HG03342 (cell line): Measurements from ENCODE around the gene VPS8.
"Not testable (repeated sequence)": the region's sequence is repeated elsewhere in the genome, so short reads cannot be mapped to it uniquely, and the experiment has no call there.

ENCODE experiments used
- ATAC-seq: cut with Tn5 transposase; IDR thresholded peaks from one replicate; pipeline ENCODE4 v1.9.1; 2021; ENCODE audit warnings: mild to moderate bottlenecking, moderate library complexity; ENCODE audit not compliant: unreplicated experiment

The VPS8 gene

DNA sequence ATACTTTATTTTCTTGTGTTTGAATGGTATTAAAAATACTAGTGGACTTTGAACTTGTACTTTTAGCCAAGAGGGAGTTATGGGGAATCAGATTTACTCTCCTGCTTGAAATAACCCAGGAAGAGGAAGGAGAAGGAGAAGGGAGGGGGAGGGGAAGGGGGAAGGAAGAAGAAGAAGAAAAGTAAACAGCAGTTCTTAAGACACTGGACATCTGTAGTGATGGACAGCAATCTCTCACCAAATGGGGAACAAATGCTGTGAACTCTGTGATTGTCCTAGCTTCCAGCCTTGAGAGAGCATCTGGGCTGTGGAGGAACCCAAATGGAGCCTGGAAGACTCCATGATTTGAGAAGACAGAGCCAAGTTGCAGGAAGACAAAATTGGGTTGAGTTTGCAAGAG, 52.0 kb downstream of the VPS8 start:
- no peak for ATAC-seq

DNA sequence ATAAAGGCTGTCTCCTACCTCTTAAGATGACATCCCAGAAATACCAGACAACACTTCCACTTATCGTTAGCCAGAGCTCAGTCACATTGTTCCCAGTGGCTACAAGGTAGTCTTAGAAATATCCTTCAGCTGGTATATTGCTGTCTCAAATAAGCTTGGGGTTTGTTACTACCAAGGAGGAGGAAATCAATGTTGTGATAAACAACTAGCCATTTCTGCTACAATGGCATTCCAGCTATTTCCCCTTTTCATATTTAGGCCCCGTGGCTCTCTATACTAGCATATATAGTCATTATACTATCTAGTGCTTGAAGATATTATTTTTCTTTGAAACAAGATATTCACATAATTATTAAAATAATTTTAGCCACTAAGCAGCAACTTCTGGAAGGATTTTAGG, 56.5 kb downstream of the VPS8 start:
- ATAC-seq, result no peak

DNA sequence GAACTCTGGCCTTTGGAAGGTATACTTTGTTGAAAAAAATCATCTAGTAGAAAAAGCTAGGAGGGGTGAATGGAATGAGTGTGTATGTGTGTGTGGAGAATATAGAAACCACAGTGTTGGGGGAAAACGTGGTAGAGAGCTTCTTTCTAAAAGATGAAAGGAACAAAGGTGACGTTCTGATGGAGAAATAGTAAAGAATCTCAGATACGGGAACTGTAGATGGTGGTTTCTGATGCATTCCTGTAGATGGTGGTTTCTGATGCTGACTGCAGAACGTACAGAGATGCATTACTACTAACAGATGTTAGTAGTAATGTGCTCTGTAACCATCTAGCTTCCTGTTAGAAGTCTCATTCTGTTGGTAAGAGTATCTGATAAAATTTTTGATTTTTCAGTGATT, 60.2 kb downstream of the VPS8 start:
- ATAC-seq, result no peak

DNA sequence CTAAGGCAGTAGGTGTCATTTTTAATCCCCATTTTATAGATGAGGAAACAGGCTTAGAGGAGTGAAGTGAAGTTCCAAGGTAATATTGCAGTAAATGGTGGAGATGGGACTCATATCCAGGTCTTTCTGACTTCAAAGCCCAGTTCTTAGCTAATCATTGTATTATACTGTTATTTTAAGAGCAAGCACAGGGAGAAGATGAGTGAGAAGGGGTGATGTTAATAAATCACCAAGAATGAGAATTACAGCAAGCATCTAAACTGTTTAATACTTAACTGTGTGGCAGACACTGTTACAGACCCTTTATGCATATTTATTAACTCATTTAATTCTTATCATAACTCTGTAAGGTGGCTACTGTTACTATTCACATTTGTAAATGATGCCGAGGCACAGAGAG, 61.2 kb downstream of the VPS8 start:
- no peak for ATAC-seq

- no peak for ATAC-seq
Measured at GRCh38 chr3:184874709-184875644, 63.0 kb downstream of the VPS8 start.

- ATAC-seq, result no peak
Measured at GRCh38 chr3:184880276-184881019, 68.5 kb downstream of the VPS8 start.

- peak; percentile 97 for ATAC-seq
Measured at GRCh38 chr3:184884359-184885017, 72.5 kb downstream of the VPS8 start.

GRCh38 chr3:184885112-184885511, 73.1 kb downstream of the VPS8 start:
- no peak for ATAC-seq

- no peak for ATAC-seq
Measured at GRCh38 chr3:184887574-184887973, 75.6 kb downstream of the VPS8 start.

GRCh38 chr3:184889312-184889904, 77.4 kb downstream of the VPS8 start:
- ATAC-seq, result no peak

GRCh38 chr3:184894051-184894450, 82.1 kb downstream of the VPS8 start:
- ATAC-seq, result no peak

- ATAC-seq, result no peak
Measured at GRCh38 chr3:184895350-184895749, 83.4 kb downstream of the VPS8 start.

DNA sequence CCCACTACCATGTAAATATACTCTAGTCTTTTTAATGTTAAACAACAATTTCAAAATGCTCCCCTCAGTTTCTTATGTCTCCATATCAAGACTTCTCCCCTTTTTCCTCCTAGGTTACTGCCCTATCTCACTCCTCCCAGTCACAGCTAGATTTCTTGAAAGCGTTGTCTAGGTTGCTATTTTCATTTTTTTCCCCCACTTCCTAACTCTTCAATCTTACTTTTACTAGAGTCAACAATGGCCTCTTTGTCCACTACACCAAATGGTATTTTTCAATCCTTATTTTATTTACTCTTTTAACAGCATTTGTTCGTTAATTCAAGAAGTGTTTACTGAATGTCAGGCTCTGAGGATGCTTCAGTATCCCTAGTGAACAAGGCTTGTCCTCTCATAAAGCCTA, 84.4 kb downstream of the VPS8 start:
- ATAC-seq, result no peak

DNA sequence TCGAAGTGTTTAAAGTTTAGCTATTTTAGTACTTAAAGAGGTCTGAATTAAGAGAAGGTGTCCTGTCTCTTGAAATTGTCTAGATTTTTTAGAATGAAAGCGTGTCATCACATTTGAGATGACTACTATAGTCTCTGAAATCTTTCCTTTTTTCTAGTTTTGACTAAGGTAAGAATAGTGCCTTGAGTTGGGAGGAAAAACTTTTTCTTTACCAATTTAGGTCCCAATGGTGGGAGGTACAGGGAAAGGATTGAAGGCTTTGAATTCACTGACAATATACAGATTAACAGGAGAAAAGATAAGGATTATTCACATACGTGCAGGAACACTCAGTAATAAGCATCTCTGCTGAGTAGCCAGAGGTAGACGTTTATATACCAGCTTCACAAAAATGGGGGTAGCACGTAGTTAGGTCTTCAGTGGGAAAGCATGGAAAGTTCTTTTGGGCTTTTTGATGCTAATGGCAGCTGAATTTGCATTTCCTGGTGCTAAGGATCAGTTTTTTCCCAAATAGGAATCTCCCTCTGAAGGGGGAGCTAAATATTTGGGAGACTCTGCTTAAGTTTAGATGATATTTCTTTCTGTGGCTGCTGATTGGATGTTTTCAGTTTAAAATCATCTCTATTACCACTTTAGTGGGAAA, 88.1 kb downstream of the VPS8 start:
- no peak for ATAC-seq

DNA sequence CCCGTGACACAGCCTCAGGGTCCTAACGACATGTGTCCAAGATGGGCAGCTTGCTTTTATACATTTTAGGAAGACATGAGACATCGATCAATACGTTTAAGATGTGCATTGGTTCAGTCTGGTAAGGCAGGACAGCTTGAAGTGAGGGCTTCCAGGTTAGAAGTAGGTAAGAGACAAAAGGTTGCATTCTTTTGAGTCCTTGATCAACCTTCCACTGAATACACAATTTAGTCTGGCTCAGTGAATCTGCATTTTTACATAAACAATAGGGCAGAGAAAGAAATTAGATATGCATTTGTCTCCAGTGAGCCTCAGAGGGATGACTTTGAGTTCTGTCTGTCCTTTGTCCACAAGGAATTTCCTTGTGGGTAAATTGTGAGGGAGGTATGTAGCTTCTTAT, 95.1 kb downstream of the VPS8 start:
- ATAC-seq, result not testable (repeated sequence)

DNA sequence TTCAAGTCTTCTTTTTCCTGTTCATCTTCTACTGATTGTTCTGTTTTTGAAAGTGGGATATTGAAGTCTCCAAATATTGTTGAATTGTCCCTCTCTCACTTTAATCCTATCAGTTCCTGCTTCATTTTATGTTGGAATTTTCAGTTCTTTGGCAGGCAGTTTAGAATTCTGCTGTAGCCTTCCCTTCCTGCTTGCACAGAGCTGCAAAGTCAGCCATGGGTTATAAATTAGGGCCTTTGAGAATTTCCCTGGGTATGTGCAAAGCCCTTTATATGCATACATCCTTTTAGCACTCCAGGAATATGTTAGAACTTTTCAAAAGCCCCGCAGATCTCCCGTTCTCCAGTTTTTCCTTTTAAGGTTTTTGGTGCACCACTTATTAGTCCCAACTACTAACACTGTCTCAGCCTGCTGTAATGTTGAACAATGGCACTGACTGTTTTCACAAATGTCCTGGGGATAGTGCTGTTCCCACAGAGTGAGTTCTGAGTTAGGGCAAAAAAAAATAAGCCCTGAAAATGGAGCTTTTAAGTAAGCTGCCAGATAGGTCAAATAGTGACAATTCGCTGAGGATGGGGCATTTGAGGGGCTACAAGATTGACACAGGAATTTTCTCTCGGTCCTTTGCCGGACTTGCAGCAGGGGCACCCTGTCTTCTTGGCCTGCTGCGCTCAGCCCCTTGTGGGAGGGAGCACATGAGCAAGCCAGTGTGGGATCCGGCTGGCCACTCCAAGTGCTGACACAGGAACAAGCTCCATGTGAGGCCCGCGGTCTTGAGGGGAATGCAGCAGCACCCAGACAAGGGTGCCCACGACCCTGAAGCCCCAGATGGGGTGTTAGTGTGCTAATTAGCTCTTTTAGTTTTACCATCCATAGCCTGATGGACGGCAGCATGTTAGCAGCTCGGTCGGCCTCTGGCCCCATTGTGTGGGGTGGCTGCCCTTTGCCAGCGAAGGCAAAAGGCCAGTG, 96.0 kb downstream of the VPS8 start:
- ATAC-seq, result no peak

GRCh38 chr3:184908859-184909258, 96.9 kb downstream of the VPS8 start:
- no peak for ATAC-seq

DNA sequence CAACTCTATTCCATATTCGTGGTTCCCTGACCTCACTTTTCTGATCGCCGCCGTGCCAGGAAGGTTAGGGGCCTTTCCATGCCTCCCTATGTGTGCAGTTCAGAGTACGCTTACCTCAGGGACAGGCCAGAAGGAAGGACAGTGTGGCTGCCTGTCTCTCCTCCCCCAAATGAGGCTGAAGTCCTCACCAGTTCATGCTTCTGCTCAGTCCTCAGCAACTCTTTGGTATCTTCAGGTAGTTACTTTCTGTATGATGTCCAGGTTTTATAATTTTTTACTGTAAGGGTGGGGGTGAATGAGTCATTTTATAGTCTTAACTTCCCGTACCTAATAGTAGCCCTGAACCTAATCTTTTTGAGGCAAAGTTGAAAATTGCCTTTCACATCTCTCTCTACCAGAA, 98.7 kb downstream of the VPS8 start:
- no peak for ATAC-seq

DNA sequence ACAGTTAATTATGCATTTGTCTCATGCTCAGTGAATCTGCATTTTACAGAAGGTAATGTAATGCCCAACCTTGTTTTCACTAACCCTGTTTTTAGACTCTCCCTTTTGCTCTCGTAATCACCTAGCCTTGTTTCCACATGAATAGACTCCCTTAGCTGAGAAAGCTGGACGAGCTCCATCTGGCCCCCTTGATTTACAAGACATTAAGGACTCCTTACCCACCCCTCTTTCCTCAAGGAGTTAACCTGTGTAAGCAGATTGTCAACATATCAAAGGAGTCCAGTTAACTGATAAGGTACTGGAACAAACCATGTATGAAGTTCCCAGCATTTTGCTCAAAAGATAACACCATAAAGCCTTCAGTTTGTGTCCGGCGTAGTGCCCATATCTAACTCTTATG, 99.6 kb downstream of the VPS8 start:
- no peak for ATAC-seq

DNA sequence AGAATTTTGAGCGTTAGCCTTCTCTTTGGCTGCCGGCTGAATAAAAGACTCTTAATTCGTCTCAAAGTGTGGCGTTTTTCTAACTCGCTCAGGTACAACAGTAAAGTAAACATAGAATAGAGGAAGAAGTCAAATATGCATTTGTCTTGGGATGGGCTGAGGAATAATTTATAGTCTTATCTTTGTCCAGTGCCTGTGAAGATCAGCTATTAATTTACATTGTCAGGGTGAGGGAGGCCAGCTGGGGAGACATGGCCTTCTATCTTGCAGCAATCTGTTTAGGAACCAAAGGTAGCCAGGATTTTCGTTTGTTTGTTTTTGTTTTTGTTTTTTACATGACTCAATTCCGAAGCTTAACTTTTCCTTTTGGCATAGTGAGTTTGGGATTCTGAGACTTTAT, 100.2 kb downstream of the VPS8 start:
- ATAC-seq, result no peak
